ENCODE measurements around the gene GLI1. TPM values are rescaled to one million over a fixed set of nuclear protein-coding genes. Genes with fewer than 3 reads are reported as not detected.

Gene GLI1
- total RNA-seq, 4 donors from 2014 or later: 1.0 TPM; not detected in 3

DNA sequence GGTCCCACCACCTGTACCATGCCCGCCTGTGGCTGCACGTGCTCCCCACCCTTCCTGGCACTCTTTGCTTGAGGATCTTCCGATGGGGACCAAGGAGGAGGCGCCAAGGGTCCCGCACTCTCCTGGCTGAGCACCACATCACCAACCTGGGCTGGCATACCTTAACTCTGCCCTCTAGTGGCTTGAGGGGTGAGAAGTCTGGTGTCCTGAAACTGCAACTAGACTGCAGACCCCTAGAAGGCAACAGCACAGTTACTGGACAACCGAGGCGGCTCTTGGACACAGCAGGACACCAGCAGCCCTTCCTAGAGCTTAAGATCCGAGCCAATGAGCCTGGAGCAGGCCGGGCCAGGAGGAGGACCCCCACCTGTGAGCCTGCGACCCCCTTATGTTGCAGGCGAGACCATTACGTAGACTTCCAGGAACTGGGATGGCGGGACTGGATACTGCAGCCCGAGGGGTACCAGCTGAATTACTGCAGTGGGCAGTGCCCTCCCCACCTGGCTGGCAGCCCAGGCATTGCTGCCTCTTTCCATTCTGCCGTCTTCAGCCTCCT is 3.4 kb upstream of the GLI1 start:
- intact Hi-C loops (cut with DNase I; ENCODE audit: low total_unique reads): loop anchor here (5.0 to 10.0 kb wide), 2 partner anchors 166 to 239 kb away; partner anchors contain the start of gene OS9
- ATAC-seq: no peak

DNA sequence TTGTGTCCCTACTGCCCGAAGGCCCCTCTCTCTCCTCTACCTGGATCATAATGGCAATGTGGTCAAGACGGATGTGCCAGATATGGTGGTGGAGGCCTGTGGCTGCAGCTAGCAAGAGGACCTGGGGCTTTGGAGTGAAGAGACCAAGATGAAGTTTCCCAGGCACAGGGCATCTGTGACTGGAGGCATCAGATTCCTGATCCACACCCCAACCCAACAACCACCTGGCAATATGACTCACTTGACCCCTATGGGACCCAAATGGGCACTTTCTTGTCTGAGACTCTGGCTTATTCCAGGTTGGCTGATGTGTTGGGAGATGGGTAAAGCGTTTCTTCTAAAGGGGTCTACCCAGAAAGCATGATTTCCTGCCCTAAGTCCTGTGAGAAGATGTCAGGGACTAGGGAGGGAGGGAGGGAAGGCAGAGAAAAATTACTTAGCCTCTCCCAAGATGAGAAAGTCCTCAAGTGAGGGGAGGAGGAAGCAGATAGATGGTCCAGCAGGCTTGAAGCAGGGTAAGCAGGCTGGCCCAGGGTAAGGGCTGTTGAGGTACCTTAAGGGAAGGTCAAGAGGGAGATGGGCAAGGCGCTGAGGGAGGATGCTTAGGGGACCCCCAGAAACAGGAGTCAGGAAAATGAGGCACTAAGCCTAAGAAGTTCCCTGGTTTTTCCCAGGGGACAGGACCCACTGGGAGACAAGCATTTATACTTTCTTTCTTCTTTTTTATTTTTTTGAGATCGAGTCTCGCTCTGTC is 2.7 kb upstream of the GLI1 start:
- in situ Hi-C loops (cut with MboI; ENCODE audit: low sequenced_read_pairs in 4 of 4): loop anchor here in 2 of 4 donors (5.0 to 10.0 kb wide), 3 partner anchors 142 to 192 kb away; no protein-coding TSS in a partner anchor
- H3K4me1 ChIP-seq: peaks cover 54 to 59% of the 10 kb centered on the region in 2 donors
- H3K9me3 ChIP-seq: no peaks in the 10 kb centered on the region
- H3K27ac ChIP-seq: peak overlapping the region in 2 of 4 donors; percentile 81 to 92
- H3K36me3 ChIP-seq: no peaks in the 10 kb centered on the region
- DNase-seq (no peak), ATAC-seq (no peak)
- TF ChIP-seq, protein P1, sequence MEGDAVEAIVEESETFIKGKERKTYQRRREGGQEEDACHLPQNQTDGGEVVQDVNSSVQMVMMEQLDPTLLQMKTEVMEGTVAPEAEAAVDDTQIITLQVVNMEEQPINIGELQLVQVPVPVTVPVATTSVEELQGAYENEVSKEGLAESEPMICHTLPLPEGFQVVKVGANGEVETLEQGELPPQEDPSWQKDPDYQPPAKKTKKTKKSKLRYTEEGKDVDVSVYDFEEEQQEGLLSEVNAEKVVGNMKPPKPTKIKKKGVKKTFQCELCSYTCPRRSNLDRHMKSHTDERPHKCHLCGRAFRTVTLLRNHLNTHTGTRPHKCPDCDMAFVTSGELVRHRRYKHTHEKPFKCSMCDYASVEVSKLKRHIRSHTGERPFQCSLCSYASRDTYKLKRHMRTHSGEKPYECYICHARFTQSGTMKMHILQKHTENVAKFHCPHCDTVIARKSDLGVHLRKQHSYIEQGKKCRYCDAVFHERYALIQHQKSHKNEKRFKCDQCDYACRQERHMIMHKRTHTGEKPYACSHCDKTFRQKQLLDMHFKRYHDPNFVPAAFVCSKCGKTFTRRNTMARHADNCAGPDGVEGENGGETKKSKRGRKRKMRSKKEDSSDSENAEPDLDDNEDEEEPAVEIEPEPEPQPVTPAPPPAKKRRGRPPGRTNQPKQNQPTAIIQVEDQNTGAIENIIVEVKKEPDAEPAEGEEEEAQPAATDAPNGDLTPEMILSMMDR (IDR thresholded peaks at IDR 0.05 in 4 of 5, conservative IDR thresholded peaks at IDR 0.05 in 1 of 5): no peak
- TF ChIP-seq POLR2A (IDR thresholded peaks at IDR 0.05): no peak
- peaks cover 12 to 18% (median 17%) of the 10 kb centered on the region in 3 donors for H3K27me3 ChIP-seq
- intact Hi-C loops (cut with DNase I; ENCODE audit: low total_unique reads): loop anchor here (5.0 to 10.0 kb wide), 2 partner anchors 165 to 238 kb away; partner anchors contain the start of gene OS9
- no peak overlapping the region for H3K4me3 ChIP-seq

More for the DNA sequence above, 3.4 kb upstream of the GLI1 start:
- H3K36me3 ChIP-seq: no peaks in the 10 kb centered on the region
- peaks cover 6 to 13% (median 10%) of the 10 kb centered on the region in 3 donors for H3K27me3 ChIP-seq
- TF ChIP-seq, protein P1 (IDR thresholded peaks at IDR 0.05 in 4 of 5, conservative IDR thresholded peaks at IDR 0.05 in 1 of 5): peak; percentile 29 to 55 (median 47)
- TF ChIP-seq POLR2A (IDR thresholded peaks at IDR 0.05): no peak
- in situ Hi-C loops (cut with MboI; ENCODE audit: low sequenced_read_pairs in 4 of 4): loop anchor here in 2 of 4 donors (5.0 to 10.0 kb wide), 3 partner anchors 141 to 191 kb away; no protein-coding TSS in a partner anchor
- no peaks in the 10 kb centered on the region for H3K9me3 ChIP-seq
- peak overlapping the region in 1 of 4 donors; percentile 5 for H3K4me3 ChIP-seq
- H3K27ac ChIP-seq: peak overlapping the region; percentile 81 to 92 (median 82)
- H3K4me1 ChIP-seq: peaks cover 52 to 63% of the 10 kb centered on the region in 2 donors
- DNase-seq: peak in 1 of 2 donors; percentile 45

DNA sequence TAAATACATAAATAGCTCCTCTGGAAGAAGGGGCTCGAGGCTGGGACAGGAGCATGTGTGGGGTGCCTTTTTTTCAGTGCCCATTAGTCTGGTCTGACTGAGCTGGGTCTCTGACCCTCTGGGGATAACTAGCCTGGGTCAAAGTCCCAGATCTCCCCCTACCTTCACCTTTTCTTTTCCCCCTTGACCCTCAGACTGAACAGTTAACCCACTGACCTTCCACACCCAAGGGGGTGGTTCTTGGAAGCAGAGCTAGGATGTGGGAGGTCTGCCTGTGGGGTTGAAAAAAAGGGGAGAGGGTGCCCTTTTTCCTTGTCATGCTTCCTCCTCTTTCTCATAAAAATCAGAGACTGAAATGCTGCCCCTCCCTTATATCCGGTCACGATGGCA is 925 bp upstream of the GLI1 start:
- H3K9me3 ChIP-seq: no peaks in the 10 kb centered on the region
- peak overlapping the region; percentile 54 to 79 (median 59) for H3K27ac ChIP-seq
- intact Hi-C loops (cut with DNase I; ENCODE audit: low total_unique reads): loop anchor here (1.0 to 10.0 kb wide), 3 partner anchors 62 to 236 kb away; partner anchors contain the start of genes DDIT3 and OS9
- peak overlapping the region; percentile 63 to 82 (median 80) for H3K4me3 ChIP-seq
- no peaks in the 10 kb centered on the region for H3K36me3 ChIP-seq
- peak in 1 of 2 donors; percentile 8 for TF ChIP-seq POLR2A (IDR thresholded peaks at IDR 0.05)
- TF ChIP-seq, protein P1 (IDR thresholded peaks at IDR 0.05 in 4 of 5, conservative IDR thresholded peaks at IDR 0.05 in 1 of 5): no peak
- DNase-seq (no peak), ATAC-seq (no peak)
- H3K27me3 ChIP-seq: peaks cover 14 to 19% (median 18%) of the 10 kb centered on the region in 3 donors
- in situ Hi-C loops (cut with MboI; ENCODE audit: low sequenced_read_pairs in 4 of 4): loop anchor here in 2 of 4 donors (5.0 to 10.0 kb wide), 3 partner anchors 144 to 194 kb away; no protein-coding TSS in a partner anchor
- peaks cover 47 to 54% of the 10 kb centered on the region in 2 donors for H3K4me1 ChIP-seq

DNA sequence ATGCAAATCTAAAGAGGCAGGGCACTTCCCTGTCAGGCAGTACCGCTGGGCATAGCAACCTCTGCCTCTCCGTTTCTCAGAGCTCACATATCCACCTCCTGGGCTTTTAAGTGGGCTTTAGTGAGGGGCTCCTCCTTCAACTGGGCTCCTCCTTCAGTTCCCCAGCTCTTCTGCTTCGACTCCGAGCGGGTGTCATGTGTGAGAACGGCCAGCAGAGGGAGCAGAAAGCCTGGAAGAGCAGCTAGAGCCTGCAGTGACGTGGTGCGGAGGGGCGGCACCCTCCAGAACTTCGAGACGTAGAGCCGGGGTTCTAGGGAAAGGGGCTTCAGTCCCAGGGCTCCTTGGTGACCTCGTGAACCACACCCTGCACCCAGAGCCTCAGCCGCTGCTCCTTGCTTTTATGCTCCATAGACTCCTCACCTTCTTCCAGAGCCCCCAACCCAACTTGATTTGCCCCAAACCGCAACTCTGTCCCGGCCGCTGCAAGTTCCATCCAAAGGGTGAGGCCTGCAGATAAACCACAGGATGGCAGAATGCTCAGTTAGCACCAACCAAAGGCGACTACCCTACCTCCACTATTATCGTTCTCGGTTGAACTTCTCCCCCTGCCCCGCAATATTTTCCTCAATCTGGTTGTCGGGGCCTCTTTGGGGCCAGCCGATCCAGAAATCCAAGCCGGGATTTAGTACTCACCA is 383 bp upstream of the GLI1 start:
- Histone ChIP-seq H3K4me3 (peak overlapping the region; percentile 63 to 82 (median 80)), H3K4me1 (peaks cover 47 to 54% of the 10 kb centered on the region in 2 donors), H3K27ac (peak overlapping the region; percentile 54 to 79 (median 59)), H3K27me3 (peaks cover 14 to 19% (median 18%) of the 10 kb centered on the region in 3 donors), H3K36me3 (no peaks in the 10 kb centered on the region), H3K9me3 (no peaks in the 10 kb centered on the region)
- in situ Hi-C loops (cut with MboI; ENCODE audit: low sequenced_read_pairs in 4 of 4): loop anchor here in 2 of 4 donors (5.0 to 10.0 kb wide), 3 partner anchors 144 to 194 kb away; no protein-coding TSS in a partner anchor
- intact Hi-C loops (cut with DNase I; ENCODE audit: low total_unique reads): loop anchor here (1.0 to 10.0 kb wide), 3 partner anchors 61 to 236 kb away; partner anchors contain the start of genes DDIT3 and OS9
- TF ChIP-seq, protein P1 (IDR thresholded peaks at IDR 0.05 in 4 of 5, conservative IDR thresholded peaks at IDR 0.05 in 1 of 5): peak; percentile 95 to 96 (median 96)
- TF ChIP-seq POLR2A (IDR thresholded peaks at IDR 0.05): peak; percentile 1 to 35
- peak; percentile 69 for ATAC-seq
- peak; percentile 78 to 88 for DNase-seq

Data from gastrocnemius medialis (tissue), 4 donors.